SIG-M5 treated with dmso at 0.1 percent for 504 hours (cell line): ENCODE data around the gene ALOX12B.
"Not testable (repeated sequence)": the region's sequence is repeated elsewhere in the genome, so short reads cannot be mapped to it uniquely, and the experiment has no call there.

Experiments
- DNase-seq: peaks from one replicate; lab custom pipeline; 2025; ENCODE audit not compliant: unreplicated experiment; lab: John Stamatoyannopoulos, UW

ALOX12B gene

GRCh38 chr17:8118769-8119580 is 31.5 kb upstream of the ALOX12B start:
- DNase-seq, result peak; percentile 77

- DNase-seq, result peak; percentile 56
Measured at GRCh38 chr17:8117980-8118768, 30.7 kb upstream of the ALOX12B start, which contains the start of gene ALOXE3. TSS of gene ALOXE3 (minus strand) at chr17:8118514. CDS start at chr17:8117990, 524 bp downstream.

- no peak for DNase-seq
Measured at GRCh38 chr17:8117367-8117979, 30.0 kb upstream of the ALOX12B start.

GRCh38 chr17:8116776-8117175 is 29.3 kb upstream of the ALOX12B start:
- DNase-seq, result no peak

GRCh38 chr17:8110907-8111306 is 23.4 kb upstream of the ALOX12B start:
- no peak for DNase-seq

- no peak for DNase-seq
Measured at GRCh38 chr17:8110456-8110804, 22.9 kb upstream of the ALOX12B start.

GRCh38 chr17:8109661-8110455 is 22.3 kb upstream of the ALOX12B start:
- no peak for DNase-seq

- no peak for DNase-seq
Measured at GRCh38 chr17:8108972-8109660, 21.6 kb upstream of the ALOX12B start.

GRCh38 chr17:8106980-8107379 is 19.5 kb upstream of the ALOX12B start:
- not testable (repeated sequence) for DNase-seq

- no peak for DNase-seq
Measured at GRCh38 chr17:8105957-8106398, 18.5 kb upstream of the ALOX12B start.

GRCh38 chr17:8104911-8105310 is 17.4 kb upstream of the ALOX12B start:
- no peak for DNase-seq

- no peak for DNase-seq
Measured at GRCh38 chr17:8103549-8103948, 16.0 kb upstream of the ALOX12B start.

- DNase-seq, result no peak
Measured at GRCh38 chr17:8101721-8102120, 14.2 kb upstream of the ALOX12B start.

- no peak for DNase-seq
Measured at GRCh38 chr17:8100763-8101162, 13.2 kb upstream of the ALOX12B start.

GRCh38 chr17:8100111-8100510 is 12.6 kb upstream of the ALOX12B start:
- no peak for DNase-seq

- DNase-seq, result no peak
Measured at GRCh38 chr17:8096541-8096940, 9.0 kb upstream of the ALOX12B start.

- DNase-seq, result no peak
Measured at GRCh38 chr17:8095361-8095760, 7.8 kb upstream of the ALOX12B start.

GRCh38 chr17:8091033-8091687 is 3.6 kb upstream of the ALOX12B start:
- peak; percentile 8 for DNase-seq

GRCh38 chr17:8089728-8090127 is 2.2 kb upstream of the ALOX12B start:
- DNase-seq, result no peak

GRCh38 chr17:8087952-8088230 is 375 bp upstream of the ALOX12B start:
- no peak for DNase-seq
